Stimulated activated CD8-positive, alpha-beta memory T cell treated with anti-CD3 and anti-CD28 coated beads, Interleukin-4, amount 100 ng/mL, for 4 hours (primary cell): ENCODE results near the gene MST1R.

ENCODE experiments used
- DNase-seq, 2 donors: peaks; one replicate each; pipeline ENCODE4 v3.0.0-alpha.2; 2020; ENCODE audit warnings: low read depth in 2 of 2, low spot score in 1 of 2

MST1R gene

DNA sequence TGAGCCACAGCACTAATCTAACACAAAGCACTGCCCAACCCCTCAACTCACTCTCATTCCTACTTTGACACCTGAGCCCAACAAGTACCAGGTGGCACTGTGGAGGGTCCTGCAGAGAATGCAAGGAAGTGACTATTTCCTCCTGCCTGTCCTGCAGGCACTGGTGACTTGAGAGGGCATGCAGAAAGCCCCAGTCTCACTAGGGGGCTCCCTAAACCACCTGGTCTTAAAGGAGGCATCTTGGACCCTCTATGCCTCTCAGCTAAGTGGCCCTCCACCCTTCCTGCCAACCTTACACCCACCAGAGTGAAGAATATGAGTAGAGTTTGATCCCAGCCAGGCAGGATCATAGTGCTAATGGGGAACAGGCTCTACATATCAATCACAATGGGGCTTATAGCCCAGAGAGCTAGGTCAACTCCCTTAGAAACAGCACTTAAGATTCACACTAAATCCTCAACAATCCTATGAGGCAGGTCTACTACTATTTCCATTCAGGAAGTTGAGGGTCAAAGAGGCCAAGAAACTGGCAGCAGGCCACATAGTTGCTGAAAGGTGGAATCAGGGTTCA lies 62.5 kb downstream of the MST1R start:
- DNase-seq = no peak

DNA sequence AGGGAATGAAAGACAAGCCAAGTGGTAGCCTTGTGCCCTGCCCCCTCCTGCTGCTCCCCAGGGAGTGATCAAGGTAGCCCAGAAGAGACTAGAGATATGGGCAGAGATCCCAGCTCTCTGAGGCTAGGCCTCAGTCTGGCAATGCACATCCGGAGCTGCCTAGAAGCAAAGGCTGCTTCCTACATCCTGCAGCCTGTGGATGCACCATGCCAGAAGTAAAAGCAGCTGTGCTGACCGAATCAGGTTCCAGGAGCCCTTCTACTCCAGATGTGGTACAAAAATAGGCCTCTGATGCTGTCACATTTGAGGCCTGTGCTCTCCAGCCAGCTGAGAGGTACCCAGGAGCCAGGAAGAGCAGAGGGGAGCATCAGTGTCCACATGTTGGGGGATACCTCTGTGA lies 63.3 kb downstream of the MST1R start:
- no peak for DNase-seq

DNA sequence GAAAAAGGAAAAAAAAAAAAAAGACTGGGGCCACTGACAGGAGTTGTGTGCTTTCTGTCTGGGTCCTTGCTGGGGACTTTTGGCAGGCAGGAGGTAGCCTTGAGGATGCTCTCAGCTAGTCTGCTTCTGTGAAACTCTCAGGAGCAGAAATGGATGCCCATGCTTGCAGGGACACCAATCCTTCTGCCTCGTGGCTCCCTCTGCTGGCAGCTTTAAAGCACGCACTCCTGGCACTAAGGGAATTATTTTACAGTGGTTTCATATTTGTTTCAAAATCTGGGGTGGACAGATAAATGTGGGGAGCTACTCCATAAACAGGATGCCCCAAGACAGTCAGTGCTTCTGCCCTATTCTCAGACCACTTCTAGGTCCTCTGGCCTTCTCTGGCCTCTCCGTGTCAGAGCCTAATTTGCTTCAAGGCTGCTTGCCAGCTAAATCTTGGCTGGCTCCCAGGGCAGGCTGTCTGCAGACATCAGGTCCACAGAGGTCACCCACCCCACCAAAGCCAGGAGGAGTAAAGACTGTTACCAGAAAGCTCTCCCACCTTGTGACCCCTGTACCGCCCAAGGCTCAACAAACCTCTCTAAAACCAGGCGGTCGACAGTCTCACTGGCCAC lies 64.4 kb downstream of the MST1R start:
- DNase-seq = peak; percentile 60 to 66
